HS-5 (cell line): Measurements from ENCODE around the gene LIMK1.

Experiments
- DNase-seq: peaks from one replicate; pipeline ENCODE4 v3.0.0-alpha.2; 2012; ENCODE audit warnings: low read depth

Gene LIMK1

GRCh38 chr7:74056096-74056915 lies 27.3 kb upstream of the LIMK1 start:
- no peak for DNase-seq

- DNase-seq, result no peak
Observed at GRCh38 chr7:74057216-74057925, 26.2 kb upstream of the LIMK1 start.

- DNase-seq, result no peak
Observed at GRCh38 chr7:74057987-74058386, 25.6 kb upstream of the LIMK1 start.

GRCh38 chr7:74058486-74058885 lies 25.1 kb upstream of the LIMK1 start:
- DNase-seq, result no peak

GRCh38 chr7:74059037-74059436 lies 24.6 kb upstream of the LIMK1 start:
- no peak for DNase-seq

GRCh38 chr7:74059681-74060588 lies 23.7 kb upstream of the LIMK1 start:
- DNase-seq, result no peak

GRCh38 chr7:74061840-74062539 lies 21.6 kb upstream of the LIMK1 start:
- DNase-seq, result peak; percentile 26

- DNase-seq, result no peak
Observed at GRCh38 chr7:74063223-74063641, 20.4 kb upstream of the LIMK1 start.

- DNase-seq, result no peak
Observed at GRCh38 chr7:74063646-74064045, 20.0 kb upstream of the LIMK1 start.

- no peak for DNase-seq
Observed at GRCh38 chr7:74064696-74065095, 18.9 kb upstream of the LIMK1 start.

- no peak for DNase-seq
Observed at GRCh38 chr7:74066626-74067025, 17.0 kb upstream of the LIMK1 start.

- DNase-seq, result no peak
Observed at GRCh38 chr7:74068378-74069085, 15.1 kb upstream of the LIMK1 start.

- no peak for DNase-seq
Observed at GRCh38 chr7:74069086-74069541, 14.5 kb upstream of the LIMK1 start.

- no peak for DNase-seq
Observed at GRCh38 chr7:74069790-74070618, 13.6 kb upstream of the LIMK1 start.

GRCh38 chr7:74070619-74070921 lies 13.0 kb upstream of the LIMK1 start:
- DNase-seq, result no peak

- DNase-seq, result no peak
Observed at GRCh38 chr7:74071121-74071520, 12.5 kb upstream of the LIMK1 start.

GRCh38 chr7:74074770-74075169 lies 8.8 kb upstream of the LIMK1 start:
- DNase-seq, result no peak

- no peak for DNase-seq
Observed at GRCh38 chr7:74078461-74078860, 5.1 kb upstream of the LIMK1 start.

GRCh38 chr7:74082770-74083116 lies 861 bp upstream of the LIMK1 start:
- DNase-seq, result no peak

GRCh38 chr7:74083928-74084721 lies 521 bp downstream of the LIMK1 start:
- peak; percentile 35 for DNase-seq
